HepG2 (cell line): ENCODE data around the gene CCDC83. TPM values are rescaled to one million over a fixed set of nuclear protein-coding genes. Genes with fewer than 3 reads are reported as not detected.

Experiments
- ATAC-seq: fragments of 200-7000 bp; cut with Tn5 transposase; 3 replicates; pipeline ENCODE4 v1.9.1; 2020; ENCODE audit warnings: mild to moderate bottlenecking, moderate library complexity
- BruUV-seq: library from RNA; stranded (reverse); fragments of 400-500 nt; replicated peaks from 2 replicates; lab custom pipeline; 2021; lab: Mats Ljungman, UMichigan
- CTCF ChIA-PET: fragments of 300-600 bp; formaldehyde crosslinking; extraction: SDS; loops from one replicate; lab custom pipeline; 2021; ENCODE audit warnings: low total read pairs, inconsistent platforms, low intra/inter-chr PET ratio; lab: Yijun Ruan, JAX
- POLR2A ChIA-PET: fragments of 350-600 bp; sonication (Branson Sonifier 250); formaldehyde crosslinking; loops from one replicate; lab custom pipeline; 2020; ENCODE audit warnings: antibody characterized with exemption, inconsistent platforms; lab: Yijun Ruan, JAX
- DNase-seq: peaks from one replicate; pipeline ENCODE4 v3.0.0-alpha.2; 2015; ENCODE audit warnings: low spot score
- FAIRE-seq: peaks from 3 replicates; lab custom pipeline; 2011; peaks lifted over from hg19 to GRCh38; lab: Jason Lieb, UNC
- H2AFZ ChIP-seq: one replicate; pipeline ENCODE4 v1.6.1; 2011; ENCODE audit warnings: low read length, inconsistent platforms
- H3K27ac ChIP-seq: fragments of 300-600 bp; 3 replicates; pipeline ENCODE4 v1.8.0; 2011; ENCODE audit warnings: mixed run types, mild to moderate bottlenecking, mixed read lengths, low read length, inconsistent platforms; ENCODE audit not compliant: insufficient read depth; ENCODE audit errors: extremely low read length
- H3K27me3 ChIP-seq, 2 experiments: fragments of 200-600 bp in 1 of 2; 2 replicates in 1 of 2; 3 replicates in 1 of 2; pipeline versions ENCODE4 v1.6.0 to v1.8.0; 2011; ENCODE audit warnings: low read length in 2 of 2, mild to moderate bottlenecking in 2 of 2, moderate library complexity in 2 of 2, inconsistent platforms in 1 of 2; ENCODE audit not compliant: insufficient read depth in 2 of 2, control insufficient read depth in 1 of 2
- H3K36me3 ChIP-seq, 2 experiments: fragments of 200-600 bp in 1 of 2; replicated peaks in 1 of 2; 2 replicates in 1 of 2; 3 replicates in 1 of 2; pipeline versions ENCODE4 v1.5.1 to v1.8.0; 2011; ENCODE audit warnings: low read length in 2 of 2, inconsistent platforms in 1 of 2; ENCODE audit not compliant: insufficient read depth in 2 of 2, control insufficient read depth in 1 of 2
- H3K4me1 ChIP-seq: 2 replicates; pipeline ENCODE4 v1.5.1; 2012; ENCODE audit warnings: low read length, inconsistent platforms; ENCODE audit not compliant: insufficient read depth
- H3K4me2 ChIP-seq: 2 replicates; pipeline ENCODE4 v1.6.0; 2011; ENCODE audit warnings: low read depth, low read length, inconsistent platforms
- H3K4me3 ChIP-seq, 3 experiments: fragments of 200-600 bp in 1 of 3; sonication (generic), shearing (Covaris generic) in 1 of 3; replicated peaks in 1 of 3; 2 replicates each; pipeline ENCODE4 v1.5.1; 2011 to 2016; ENCODE audit warnings: low read length in 3 of 3, inconsistent platforms in 2 of 3, low read depth in 2 of 3, mild to moderate bottlenecking in 2 of 3, control low read depth in 1 of 3, mixed read lengths in 1 of 3; ENCODE audit not compliant: insufficient read depth in 1 of 3
- H3K79me2 ChIP-seq: one replicate; pipeline ENCODE4 v1.6.1; 2011; ENCODE audit warnings: low read length, inconsistent platforms; ENCODE audit not compliant: insufficient read depth
- H3K9ac ChIP-seq: 2 replicates; pipeline ENCODE4 v1.6.0; 2011; ENCODE audit warnings: mild to moderate bottlenecking, low read depth, low read length, inconsistent platforms; ENCODE audit not compliant: insufficient read depth
- H3K9me3 ChIP-seq: 2 replicates; pipeline ENCODE4 v1.5.1; 2012; ENCODE audit warnings: mild to moderate bottlenecking, low read length
- H4K20me1 ChIP-seq: 2 replicates; pipeline ENCODE4 v1.6.0; 2011; ENCODE audit warnings: inconsistent platforms, mild to moderate bottlenecking, low read length, moderate library complexity; ENCODE audit not compliant: insufficient read depth
- FOSL2 ChIP-seq: sonication (generic); formaldehyde crosslinking; IDR thresholded peaks from 2 replicates; pipeline ENCODE4 v1.4.0; 2020; ENCODE audit warnings: missing genetic modification reagents
- NAIF1 ChIP-seq: sonication (generic); formaldehyde crosslinking; IDR thresholded peaks from 2 replicates; pipeline ENCODE4 v1.5.0; 2020; ENCODE audit warnings: mild to moderate bottlenecking, missing genetic modification reagents, borderline replicate concordance
- NFE2 ChIP-seq: sonication (generic); formaldehyde crosslinking; IDR thresholded peaks from 2 replicates; pipeline ENCODE4 v1.4.0; 2020; ENCODE audit warnings: missing genetic modification reagents
- PLSCR1 ChIP-seq: sonication (generic); formaldehyde crosslinking; IDR thresholded peaks from 2 replicates; pipeline ENCODE4 v1.5.0; 2020; ENCODE audit warnings: missing genetic modification reagents, mild to moderate bottlenecking, borderline replicate concordance
- RFX1 ChIP-seq: fragments of 450-650 bp; IDR thresholded peaks from 2 replicates; pipeline ENCODE4 v1.6.1; 2017
- SNAPC5 ChIP-seq: sonication (generic); formaldehyde crosslinking; IDR thresholded peaks from 2 replicates; pipeline ENCODE4 v1.8.1; 2023; ENCODE audit warnings: mild to moderate bottlenecking, missing genetic modification reagents, borderline replicate concordance
- SOX6 ChIP-seq, 2 experiments: fragments of 450-650 bp in 1 of 2; sonication (generic) in 1 of 2; formaldehyde crosslinking in 1 of 2; IDR thresholded peaks; 2 replicates each; pipeline versions ENCODE4 v1.4.0 to v1.6.1; 2017 to 2020; ENCODE audit warnings: antibody characterized with exemption in 1 of 2, mild to moderate bottlenecking in 1 of 2, missing genetic modification reagents in 1 of 2
- THAP8 ChIP-seq: sonication (generic); formaldehyde crosslinking; IDR thresholded peaks from 2 replicates; pipeline ENCODE4 v1.5.1; 2020; ENCODE audit warnings: missing genetic modification reagents, mild to moderate bottlenecking, borderline replicate concordance
- ZNF18 ChIP-seq: sonication (generic); formaldehyde crosslinking; IDR thresholded peaks from 2 replicates; pipeline ENCODE4 v1.8.0; 2022; ENCODE audit warnings: mild to moderate bottlenecking, missing genetic modification reagents; ENCODE audit not compliant: insufficient replicate concordance
- ZNF205 ChIP-seq: IDR thresholded peaks from 2 replicates; pipeline ENCODE4 v1.6.1; 2018; ENCODE audit warnings: missing biosample characterization, missing genetic modification reagents
- ZNF362 ChIP-seq: sonication (generic); formaldehyde crosslinking; IDR thresholded peaks from 2 replicates; pipeline ENCODE4 v1.4.0; 2020; ENCODE audit warnings: missing genetic modification reagents, mild to moderate bottlenecking, borderline replicate concordance
- ZNF484 ChIP-seq: sonication (generic); formaldehyde crosslinking; IDR thresholded peaks from 2 replicates; pipeline ENCODE4 v1.5.1; 2020; ENCODE audit warnings: mild to moderate bottlenecking, low read depth, missing genetic modification reagents, borderline replicate concordance
- ZNF510 ChIP-seq: sonication (generic); formaldehyde crosslinking; IDR thresholded peaks from 2 replicates; pipeline ENCODE4 v1.4.0; 2020; ENCODE audit warnings: low read depth, mild to moderate bottlenecking, missing genetic modification reagents
- ZNF619 ChIP-seq: sonication (generic); formaldehyde crosslinking; IDR thresholded peaks from 2 replicates; pipeline ENCODE4 v1.4.0; 2020; ENCODE audit warnings: mild to moderate bottlenecking, missing genetic modification reagents
- ZNF737 ChIP-seq: sonication (generic); formaldehyde crosslinking; IDR thresholded peaks from 2 replicates; pipeline ENCODE4 v1.5.0; 2020; ENCODE audit warnings: missing genetic modification reagents, mild to moderate bottlenecking, borderline replicate concordance
- WGBS: methylation state at CpG from one replicate; pipeline ENCODE4 v1.1.6; 2017; ENCODE audit warnings: low lambda C conversion rate; 5-methylcytosine and 5-hydroxymethylcytosine counted together
- in situ Hi-C: cut with HindIII; loops from 2 replicates; pipeline ENCODE4 v1.10.0; 2017; ENCODE audit warnings: low pct_unique_long_range_greater_than_20kb; ENCODE audit not compliant: extremely low pct_ligation_motif_present
- intact Hi-C: fragments of 100-400 bp; cut with micrococcal nuclease; formaldehyde crosslinking; loops from one replicate; pipeline ENCODE4 v1.10.0; 2022; ENCODE audit not compliant: unreplicated experiment
- polyA plus RNA-seq, 8 experiments: library from polyadenylated mRNA; depleted of rRNA in 3 of 8; stranded (reverse) in 7 of 8; unstranded in 1 of 8; fragments of >200 nt; fragmentation: Illumina TruSeq in 4 of 8; extraction: Trizol in 4 of 8; gene quantifications; 2 replicates each; pipeline versions ENCODE4 v1.2.1 to v1.2.3, GENCODE V29; 2011 to 2016; ENCODE audit warnings: low read depth in 4 of 8, missing spikeins in 1 of 8, mixed read lengths in 1 of 8; ENCODE audit not compliant: insufficient read depth in 1 of 8
- total RNA-seq, 5 experiments: library from RNA; depleted of rRNA; stranded (reverse); fragments of >200 nt; fragmentation: Illumina TruSeq; extraction: Trizol; gene quantifications; 2 replicates each; pipeline ENCODE4 v1.2.3, GENCODE V29; 2016; ENCODE audit warnings: low read depth in 1 of 5

The CCDC83 gene
- total and polyA plus RNA-seq, 2 of the 13 experiments (the other 11 are each of a cell fraction or from before 2014, with no cell fraction given), result not detected

- peak; percentile 41; the same call in 1 of the 2 replicates for TF ChIP-seq ZNF362
- no peak for TF ChIP-seq SOX6 (IDR thresholded peaks at IDR 0.05)
- TF ChIP-seq SOX6 (CRISPR knock-in tag; IDR thresholded peaks at IDR 0.05), result peak; percentile 100
- peak; percentile 54 for TF ChIP-seq ZNF18 (CRISPR knock-in tag)
- TF ChIP-seq NAIF1, result no peak
- no peak for TF ChIP-seq NFE2 (CRISPR knock-in tag)
- TF ChIP-seq ZNF510 (CRISPR knock-in tag), result no peak
- TF ChIP-seq FOSL2, result peak; percentile 56; the same call in 1 of the 2 replicates
- TF ChIP-seq, all 625 proteins: peak for 166
These were observed 75.7 kb downstream of the CCDC83 start (continued) for GRCh38 chr11:85930879-85931366.

- POLR2A ChIA-PET, result no interaction called here
- H3K4me3 ChIP-seq, result no peak overlapping the region
- no peak overlapping the region for H2AFZ ChIP-seq
- no peak overlapping the region for H3K9ac ChIP-seq
- CTCF ChIA-PET, result no interaction called here
- no peaks in the 10 kb centered on the region for H3K9me3 ChIP-seq
- peaks cover 38% of the 10 kb centered on the region for H3K4me1 ChIP-seq
- H3K4me2 ChIP-seq, result no peak overlapping the region
- no peaks in the 10 kb centered on the region; a peak in 1 of 5 replicates for H3K27me3 ChIP-seq
- ATAC-seq (no peak), DNase-seq (no peak), FAIRE-seq (no peak)
- no peaks in the 10 kb centered on the region for H3K79me2 ChIP-seq
- BruUV-seq, result no TSS peak
- intact Hi-C loops, result no loop called here
- H3K27ac ChIP-seq, result no peak overlapping the region
- WGBS, result 98% methylated on average over 42 of the region's 47 CpGs
- no peaks in the 10 kb centered on the region for H3K36me3 ChIP-seq
- H4K20me1 ChIP-seq, result no peaks in the 10 kb centered on the region
- TF ChIP-seq ZNF619 (CRISPR knock-in tag) (no peak), THAP8 (CRISPR knock-in tag) (no peak), RFX1 (no peak), SNAPC5 (no peak), PLSCR1 (CRISPR knock-in tag) (no peak), ZNF205 (CRISPR knock-in tag) (no peak), ZNF484 (CRISPR knock-in tag) (no peak), ZNF737 (no peak)
- TF ChIP-seq, all 625 proteins: peak for 0
- in situ Hi-C loops, result loop anchor here (25.0 kb wide), 1 partner anchor 278 kb away; no protein-coding TSS in a partner anchor
These were observed 79.5 kb downstream of the CCDC83 start for GRCh38 chr11:85934596-85935169.
